Psoas muscle (tissue), 8 donors: ENCODE data around the gene ELAVL2. TPM values are rescaled to one million over a fixed set of nuclear protein-coding genes. Genes with fewer than 3 reads are reported as not detected.

ENCODE experiments used
- ATAC-seq, 4 donors: fragments of 200-7000 bp; cut with Tn5 transposase; one replicate each; pipeline ENCODE4 v1.9.1; 2020; ENCODE audit warnings: moderate library complexity in 3 of 4, mild to moderate bottlenecking in 2 of 4
- DNase-seq, 2 donors: peaks; one replicate each; pipeline ENCODE4 v3.0.0-alpha.2; 2020
- H3K27ac ChIP-seq: fragments of 200-600 bp; one replicate; pipeline ENCODE4 v1.8.0; 2022
- H3K27me3 ChIP-seq, 3 donors: fragments of 200-600 bp in 1 of 3; one replicate each; pipeline versions ENCODE4 v1.6.1 to v1.8.0; 2013 to 2022; ENCODE audit warnings: low read length in 2 of 3, mild to moderate bottlenecking in 2 of 3, moderate library complexity in 1 of 3; ENCODE audit not compliant: insufficient read depth in 3 of 3
- H3K36me3 ChIP-seq, 2 donors: fragments of 200-600 bp in 1 of 2; one replicate each; pipeline versions ENCODE4 v1.6.1 to v1.8.0; 2013 to 2022; ENCODE audit warnings: low read depth in 1 of 2, mild to moderate bottlenecking in 1 of 2, moderate library complexity in 1 of 2; ENCODE audit not compliant: insufficient read depth in 1 of 2
- H3K4me1 ChIP-seq: fragments of 200-600 bp; one replicate; pipeline ENCODE4 v1.8.0; 2022
- H3K4me3 ChIP-seq: fragments of 200-600 bp; one replicate; pipeline ENCODE4 v1.8.0; 2022; ENCODE audit warnings: mild to moderate bottlenecking
- H3K9me3 ChIP-seq: fragments of 200-600 bp; one replicate; pipeline ENCODE4 v1.8.0; 2022
- CTCF ChIP-seq: fragments of 200-600 bp; IDR thresholded peaks from one replicate; pipeline ENCODE4 v1.8.0; 2022; ENCODE audit warnings: antibody characterized with exemption
- WGBS, 3 donors: extraction: QIAGEN DNeasy Blood & Tissue Kit; methylation state at CpG; one replicate each; pipeline versions ENCODE4 v1.1.6 to v1.1.7; 2013; 5-methylcytosine and 5-hydroxymethylcytosine counted together
- intact Hi-C, 2 donors: fragments of 100-400 bp; cut with DNase I; formaldehyde crosslinking; loops; one replicate each; pipeline versions ENCODE4 v1.11.0 to v1.14.2; 2022
- polyA plus RNA-seq, 3 donors: library from polyadenylated mRNA; stranded (reverse); fragments of 200-250 nt; gene quantifications; one replicate each; pipeline ENCODE4 v1.2.3, GENCODE V29; 2013
- total RNA-seq, 4 donors: library from RNA; stranded (reverse); fragmentation: NEBNext Ultra II Directional in 2 of 4; extraction: Animal tissue kit (Norgen Biotek cat#: 25700) in 2 of 4; gene quantifications; one replicate each; pipeline versions ENCODE4 v1.2.1 to v1.2.4, GENCODE V29; 2021 to 2023
- donor health status: healthy with polysubstance abuse.
- donor health status: DM: no; HTN: no; CAD: no; lungs with moderate emphysema.
- donor health status: Bipolar disorder and iron deficiency.
- donor health status: healthy.
- donor health status: DM: yes; HTN: yes; CAD: no.
- donor health status: DM: no; HTN: no; CAD: no.
- donor health status: DM: no; HTN: no; CAD: no.
- donor health status: DM: yes; HTN: yes; CAD: no.

The ELAVL2 gene
- total and polyA plus RNA-seq, 7 donors: 0.03 to 0.32 (median 0.04) TPM; not detected in 4

- Histone ChIP-seq H3K4me1 (no peaks in the 10 kb centered on the region), H3K27ac (no peak overlapping the region), H3K36me3 (no peaks in the 10 kb centered on the region), H3K27me3 (no peaks in the 10 kb centered on the region), H3K4me3 (no peak overlapping the region), H3K9me3 (no peaks in the 10 kb centered on the region)
- intact Hi-C loops: no loop called here
- 64 to 78% (median 69%) methylated on average over 6 of the region's 6 CpGs for WGBS, 3 donors
- no peak for TF ChIP-seq CTCF
- DNase-seq (no peak), ATAC-seq (no peak)
These were observed 151.9 kb downstream of the ELAVL2 start for GRCh38 chr9:23674016-23674585.

GRCh38 chr9:23672151-23672550 is 153.9 kb downstream of the ELAVL2 start:
- Histone ChIP-seq H3K27me3 (no peaks in the 10 kb centered on the region), H3K4me3 (no peak overlapping the region), H3K4me1 (no peaks in the 10 kb centered on the region), H3K36me3 (no peaks in the 10 kb centered on the region), H3K27ac (no peak overlapping the region), H3K9me3 (no peaks in the 10 kb centered on the region)
- intact Hi-C loops: no loop called here
- ATAC-seq (no peak), DNase-seq (no peak)
- TF ChIP-seq CTCF: no peak
- WGBS, 3 donors: 13 to 26% (median 24%) methylated on average over 6 of the region's 6 CpGs

- H3K36me3 ChIP-seq: no peaks in the 10 kb centered on the region
- H3K9me3 ChIP-seq: no peaks in the 10 kb centered on the region
- DNase-seq: no peak
- TF ChIP-seq CTCF: no peak
- 38 to 52% (median 49%) methylated on average over 1 of the region's 1 CpG for WGBS, 3 donors
- no peak overlapping the region for H3K27ac ChIP-seq
- no peak overlapping the region for H3K4me3 ChIP-seq
- H3K27me3 ChIP-seq: no peaks in the 10 kb centered on the region
- ATAC-seq: no peak
- intact Hi-C loops: no loop called here
- no peaks in the 10 kb centered on the region for H3K4me1 ChIP-seq
These were observed 156.3 kb downstream of the ELAVL2 start for GRCh38 chr9:23669776-23670175.

GRCh38 chr9:23665635-23666034 is 160.4 kb downstream of the ELAVL2 start:
- H3K9me3 ChIP-seq: no peaks in the 10 kb centered on the region
- DNase-seq (no peak), ATAC-seq (no peak)
- WGBS, 3 donors: 83 to 87% (median 86%) methylated on average over 2 of the region's 2 CpGs
- H3K4me1 ChIP-seq: no peaks in the 10 kb centered on the region
- TF ChIP-seq CTCF: no peak
- no peaks in the 10 kb centered on the region for H3K36me3 ChIP-seq
- peaks cover 0 to 2% (median 0%) of the 10 kb centered on the region in 3 donors for H3K27me3 ChIP-seq
- H3K4me3 ChIP-seq: no peak overlapping the region
- intact Hi-C loops: no loop called here
- no peak overlapping the region for H3K27ac ChIP-seq

GRCh38 chr9:23665051-23665450 is 161.0 kb downstream of the ELAVL2 start:
- TF ChIP-seq CTCF: no peak
- Histone ChIP-seq H3K36me3 (no peaks in the 10 kb centered on the region), H3K9me3 (no peaks in the 10 kb centered on the region), H3K4me3 (no peak overlapping the region), H3K27me3 (peaks cover 0 to 2% (median 0%) of the 10 kb centered on the region in 3 donors), H3K4me1 (no peaks in the 10 kb centered on the region), H3K27ac (no peak overlapping the region)
- 73 to 86% (median 78%) methylated on average over 3 of the region's 3 CpGs for WGBS, 3 donors
- ATAC-seq: no peak
- DNase-seq: no peak
- intact Hi-C loops: no loop called here
